Neural cell (in vitro differentiated cells): ENCODE data around the gene IGLON5. TPM values are rescaled to one million over a fixed set of nuclear protein-coding genes. Genes with fewer than 3 reads are reported as not detected.

Experiments used
- H2AFZ ChIP-seq: fragments of 200-600, 300-800 bp; sonication (generic), shearing (Covaris generic); 2 replicates; pipeline ENCODE4 v1.6.0; 2014; ENCODE audit warnings: low read depth, mild to moderate bottlenecking, antibody characterized with exemption, low read length, moderate library complexity
- H3F3A ChIP-seq: fragments of 200-600 bp; shearing (Covaris generic); 2 replicates; pipeline ENCODE4 v1.6.1; 2016; ENCODE audit warnings: mild to moderate bottlenecking, moderate library complexity, mixed read lengths, antibody characterized with exemption, low read length; ENCODE audit not compliant: insufficient read depth, poor library complexity, severe bottlenecking
- H3K27ac ChIP-seq: fragments of 200-600, 300-800 bp; sonication (generic), shearing (Covaris generic); 2 replicates; pipeline ENCODE4 v1.5.1; 2014; ENCODE audit warnings: mild to moderate bottlenecking, low read length, moderate library complexity
- H3K27me3 ChIP-seq: fragments of 300-800, 200-600 bp; sonication (generic), shearing (Covaris generic); 2 replicates; pipeline ENCODE4 v1.6.0; 2014; ENCODE audit warnings: mild to moderate bottlenecking, low read depth, low read length, moderate library complexity; ENCODE audit not compliant: insufficient read depth
- H3K36me3 ChIP-seq: fragments of 300-800, 200-600 bp; sonication (generic), shearing (Covaris generic); 2 replicates; pipeline ENCODE4 v1.5.1; 2014; ENCODE audit warnings: mild to moderate bottlenecking, antibody characterized with exemption, low read length, moderate library complexity; ENCODE audit not compliant: insufficient read depth
- H3K4me2 ChIP-seq: fragments of 300-800, 200-600 bp; sonication (generic), shearing (Covaris generic); 2 replicates; pipeline ENCODE4 v1.6.0; 2014; ENCODE audit warnings: mild to moderate bottlenecking, low read length
- H3K4me3 ChIP-seq: fragments of 300-800, 200-600 bp; sonication (generic), shearing (Covaris generic); 2 replicates; pipeline ENCODE4 v1.5.1; 2014; ENCODE audit warnings: mild to moderate bottlenecking, low read length, moderate library complexity
- H3K79me2 ChIP-seq: fragments of 200-600 bp; shearing (Covaris generic); replicated peaks from 2 replicates; pipeline ENCODE4 v1.6.0; 2014; ENCODE audit warnings: mild to moderate bottlenecking, low read length, moderate library complexity; ENCODE audit not compliant: insufficient read depth
- H3K9ac ChIP-seq: fragments of 300-800, 200-600 bp; sonication (generic), shearing (Covaris generic); 2 replicates; pipeline ENCODE4 v1.6.1; 2016; ENCODE audit warnings: mild to moderate bottlenecking, low read length, mixed read lengths
- H3K9me2 ChIP-seq: fragments of 200-600 bp; shearing (Covaris generic); 2 replicates; pipeline ENCODE4 v1.6.1; 2016; ENCODE audit warnings: mild to moderate bottlenecking, low read length, mixed read lengths; ENCODE audit not compliant: insufficient read depth
- H3K9me3 ChIP-seq: fragments of 200-600, 300-800 bp; sonication (generic), shearing (Covaris generic); 2 replicates; pipeline ENCODE4 v1.6.1; 2016; ENCODE audit warnings: mild to moderate bottlenecking, mixed run types, low read length, moderate library complexity, mixed read lengths
- H4K20me1 ChIP-seq: fragments of 200-600 bp; shearing (Covaris generic); 2 replicates; pipeline ENCODE4 v1.6.1; 2016; ENCODE audit warnings: mild to moderate bottlenecking, mixed run types; ENCODE audit not compliant: insufficient read depth
- CTCF ChIP-seq: fragments of 450-650 bp; IDR thresholded peaks from 2 replicates; pipeline ENCODE4 v1.5.1; 2014; ENCODE audit warnings: antibody characterized with exemption, mild to moderate bottlenecking, moderate library complexity; ENCODE audit not compliant: poor library complexity, severe bottlenecking
- EP300 ChIP-seq: fragments of 450-650 bp; conservative IDR thresholded peaks from 2 replicates; pipeline ENCODE4 v1.6.1; 2014; ENCODE audit warnings: antibody characterized with exemption, mild to moderate bottlenecking, moderate library complexity; ENCODE audit not compliant: poor library complexity, severe bottlenecking
- EZH2 ChIP-seq: fragments of 200-600, 300-800 bp; shearing (Covaris generic), sonication (generic); IDR thresholded peaks from 2 replicates; pipeline ENCODE4 v1.6.1; 2014; ENCODE audit warnings: antibody characterized with exemption, low read length, borderline replicate concordance, mild to moderate bottlenecking; ENCODE audit not compliant: insufficient read depth, poor library complexity, severe bottlenecking
- MXI1 ChIP-seq: fragments of 450-650 bp; conservative IDR thresholded peaks from 2 replicates; pipeline ENCODE4 v1.6.1; 2014; ENCODE audit warnings: antibody characterized with exemption, mild to moderate bottlenecking; ENCODE audit not compliant: poor library complexity, severe bottlenecking
- POLR2AphosphoS5 ChIP-seq: IDR thresholded peaks from 2 replicates; pipeline ENCODE4 v1.6.1; 2012
- RAD21 ChIP-seq: fragments of 450-650 bp; conservative IDR thresholded peaks from 2 replicates; pipeline ENCODE4 v1.6.1; 2014; ENCODE audit warnings: antibody characterized with exemption, mild to moderate bottlenecking, moderate library complexity
- REST ChIP-seq: IDR thresholded peaks from 2 replicates; pipeline ENCODE4 v1.6.1; 2012; ENCODE audit warnings: borderline replicate concordance
- SMC3 ChIP-seq: fragments of 450-650 bp; conservative IDR thresholded peaks from 2 replicates; pipeline ENCODE4 v1.6.1; 2014; ENCODE audit warnings: antibody characterized with exemption, mild to moderate bottlenecking, moderate library complexity; ENCODE audit not compliant: poor library complexity
- TAF1 ChIP-seq: IDR thresholded peaks from 2 replicates; pipeline ENCODE4 v1.6.1; 2012; ENCODE audit warnings: low read depth
- polyA plus RNA-seq: library from polyadenylated mRNA; depleted of rRNA; stranded (reverse); fragments of >200 nt; gene quantifications from 2 replicates; pipeline ENCODE4 v1.2.3, GENCODE V29; 2014

The IGLON5 gene
- polyA plus RNA-seq, 1 donor from 2014 or later, result 13.5 TPM

- H3F3A ChIP-seq, result no peaks in the 10 kb centered on the region
- TF ChIP-seq EZH2 (no peak), MXI1 (no peak), CTCF (no peak), EP300 (no peak)
- no peaks in the 10 kb centered on the region for H3K9me2 ChIP-seq
- no peak overlapping the region for H3K4me3 ChIP-seq
- no peaks in the 10 kb centered on the region for H3K27me3 ChIP-seq
- H3K79me2 ChIP-seq, result no peaks in the 10 kb centered on the region
- H3K4me2 ChIP-seq, result no peak overlapping the region
- H2AFZ ChIP-seq, result no peak overlapping the region
- H3K9me3 ChIP-seq, result no peaks in the 10 kb centered on the region
- no peaks in the 10 kb centered on the region for H4K20me1 ChIP-seq
- no peak overlapping the region for H3K27ac ChIP-seq
- H3K9ac ChIP-seq, result no peak overlapping the region
- H3K36me3 ChIP-seq, result no peaks in the 10 kb centered on the region
Measured at GRCh38 chr19:51282335-51282734, 29.1 kb upstream of the IGLON5 start.

GRCh38 chr19:51285682-51286081 lies 25.8 kb upstream of the IGLON5 start:
- TF ChIP-seq MXI1 (no peak), SMC3 (no peak), EP300 (no peak), EZH2 (no peak), TAF1 (no peak), POLR2AphosphoS5 (no peak), CTCF (no peak)
- no peaks in the 10 kb centered on the region for H3K27me3 ChIP-seq

GRCh38 chr19:51289635-51290034 lies 21.8 kb upstream of the IGLON5 start:
- no peak overlapping the region for H2AFZ ChIP-seq
- no peak overlapping the region for H3K4me3 ChIP-seq
- no peaks in the 10 kb centered on the region for H3K79me2 ChIP-seq
- no peaks in the 10 kb centered on the region for H3K9me2 ChIP-seq
- H4K20me1 ChIP-seq, result no peaks in the 10 kb centered on the region
- no peak overlapping the region for H3K27ac ChIP-seq
- no peak overlapping the region for H3K4me2 ChIP-seq
- H3K36me3 ChIP-seq, result no peaks in the 10 kb centered on the region
- TF ChIP-seq EZH2 (no peak), MXI1 (no peak), POLR2AphosphoS5 (no peak), REST (no peak), RAD21 (no peak), EP300 (no peak), TAF1 (no peak)
- H3K27me3 ChIP-seq, result no peaks in the 10 kb centered on the region
- H3K9ac ChIP-seq, result no peak overlapping the region
- H3K9me3 ChIP-seq, result no peaks in the 10 kb centered on the region
- no peaks in the 10 kb centered on the region for H3F3A ChIP-seq

More at GRCh38 chr19:51285682-51286081, 25.8 kb upstream of the IGLON5 start:
- Histone ChIP-seq H3K36me3 (no peaks in the 10 kb centered on the region), H3K9me2 (no peaks in the 10 kb centered on the region), H3K9me3 (no peaks in the 10 kb centered on the region), H3K27ac (no peak overlapping the region), H3F3A (no peaks in the 10 kb centered on the region), H4K20me1 (no peaks in the 10 kb centered on the region), H3K9ac (no peak overlapping the region), H2AFZ (no peak overlapping the region), H3K79me2 (no peaks in the 10 kb centered on the region), H3K4me3 (no peak overlapping the region), H3K4me2 (no peak overlapping the region)
